Measurements from ENCODE around the gene OR52N1.

The OR52N1 gene

GRCh38 chr11:5767056-5767455 lies 24.0 kb downstream of the OR52N1 start:
- no peaks in the 10 kb centered on the region for H3K9me3 ChIP-seq (ENCODE audit: control insufficient read depth, low read length)
- no peak overlapping the region for H3K4me3 ChIP-seq (ENCODE audit: low read depth, low read length)
- no peak for TF ChIP-seq CTCF (IDR thresholded peaks at IDR 0.05)
- H2AFZ ChIP-seq = no peak overlapping the region
- H3K9ac ChIP-seq = no peak overlapping the region
- no peaks in the 10 kb centered on the region for H3K4me1 ChIP-seq
- H3K27me3 ChIP-seq (ENCODE audit: control insufficient read depth, insufficient read depth, low read length) = no peaks in the 10 kb centered on the region
- no peak overlapping the region for H3K27ac ChIP-seq
- no peaks in the 10 kb centered on the region for H3K36me3 ChIP-seq (ENCODE audit: control insufficient read depth, insufficient read depth, low read length)
- H3K79me2 ChIP-seq = no peaks in the 10 kb centered on the region
- no peak overlapping the region for H3K4me2 ChIP-seq (ENCODE audit: low read length)

- Histone ChIP-seq H2AFZ (no peak within 1 kb of the TSS), H3K27ac (no peak within 1 kb of the TSS), H3K27me3 (ENCODE audit: control insufficient read depth, insufficient read depth, low read length) (no peaks in the 10 kb centered on the region), H3K9ac (no peak within 1 kb of the TSS), H3K36me3 (ENCODE audit: control insufficient read depth, insufficient read depth, low read length) (no peaks in the 10 kb centered on the region), H3K4me1 (no peaks in the 10 kb centered on the region), H3K4me2 (ENCODE audit: low read length) (no peak within 1 kb of the TSS), H3K9me3 (ENCODE audit: control insufficient read depth, low read length) (no peaks in the 10 kb centered on the region), H3K4me3 (ENCODE audit: low read depth, low read length) (no peak within 1 kb of the TSS), H3K79me2 (no peaks in the 10 kb centered on the region)
- no peak for TF ChIP-seq CTCF (IDR thresholded peaks at IDR 0.05)
These were observed 37.1 kb downstream of the OR52N1 start, which contains the start of gene OR52N4 for GRCh38 chr11:5753943-5754342. OR52N4 (plus strand) TSS chr11:5754243; CDS start chr11:5754741, 498 bp downstream.

GRCh38 chr11:5749836-5750235 lies 41.2 kb downstream of the OR52N1 start:
- Histone ChIP-seq H3K4me3 (ENCODE audit: low read depth, low read length) (no peak overlapping the region), H3K27me3 (ENCODE audit: control insufficient read depth, insufficient read depth, low read length) (no peaks in the 10 kb centered on the region), H3K27ac (no peak overlapping the region), H2AFZ (no peak overlapping the region), H3K4me2 (ENCODE audit: low read length) (no peak overlapping the region), H3K4me1 (no peaks in the 10 kb centered on the region), H3K36me3 (ENCODE audit: control insufficient read depth, insufficient read depth, low read length) (no peaks in the 10 kb centered on the region), H3K9ac (no peak overlapping the region), H3K79me2 (no peaks in the 10 kb centered on the region), H3K9me3 (ENCODE audit: control insufficient read depth, low read length) (no peaks in the 10 kb centered on the region)
- TF ChIP-seq CTCF (IDR thresholded peaks at IDR 0.05) = no peak

GRCh38 chr11:5746614-5747013 lies 44.5 kb downstream of the OR52N1 start:
- Histone ChIP-seq H3K4me2 (ENCODE audit: low read length) (no peak overlapping the region), H3K36me3 (ENCODE audit: control insufficient read depth, insufficient read depth, low read length) (no peaks in the 10 kb centered on the region), H3K9ac (no peak overlapping the region), H3K27ac (no peak overlapping the region), H2AFZ (no peak overlapping the region), H3K27me3 (ENCODE audit: control insufficient read depth, insufficient read depth, low read length) (no peaks in the 10 kb centered on the region), H3K4me1 (no peaks in the 10 kb centered on the region), H3K4me3 (ENCODE audit: low read depth, low read length) (no peak overlapping the region), H3K79me2 (no peaks in the 10 kb centered on the region), H3K9me3 (ENCODE audit: control insufficient read depth, low read length) (no peaks in the 10 kb centered on the region)
- no peak for TF ChIP-seq CTCF (IDR thresholded peaks at IDR 0.05)

GRCh38 chr11:5738431-5738830 lies 52.6 kb downstream of the OR52N1 start:
- no peak overlapping the region for H3K9ac ChIP-seq
- no peak for TF ChIP-seq CTCF (IDR thresholded peaks at IDR 0.05)

More at GRCh38 chr11:5738431-5738830, 52.6 kb downstream of the OR52N1 start:
- Histone ChIP-seq H3K27ac (no peak overlapping the region), H3K36me3 (ENCODE audit: control insufficient read depth, insufficient read depth, low read length) (no peaks in the 10 kb centered on the region), H3K27me3 (ENCODE audit: control insufficient read depth, insufficient read depth, low read length) (no peaks in the 10 kb centered on the region), H3K4me1 (no peaks in the 10 kb centered on the region), H3K4me2 (ENCODE audit: low read length) (no peak overlapping the region), H3K79me2 (no peaks in the 10 kb centered on the region), H3K9me3 (ENCODE audit: control insufficient read depth, low read length) (no peaks in the 10 kb centered on the region), H2AFZ (no peak overlapping the region), H3K4me3 (ENCODE audit: low read depth, low read length) (no peak overlapping the region)
